ENCODE measurements around the gene USP34. TPM values are rescaled to one million over a fixed set of nuclear protein-coding genes. Genes with fewer than 3 reads are reported as not detected.

The USP34 gene
- total and polyA plus RNA-seq, 2 of the 4 experiments (the other 2 are of a cell fraction), result 34.7 to 128 TPM

- H3K18ac ChIP-seq (ENCODE audit: low read depth, low read length), result no peak overlapping the region
- no peak overlapping the region for H2BK120ac ChIP-seq (ENCODE audit: low read depth, low read length)
- BruUV-seq (replicated peaks), result no TSS peak
- H3K9me1 ChIP-seq (ENCODE audit: insufficient read depth, low read length), result no peaks in the 10 kb centered on the region
- H3K23ac ChIP-seq (ENCODE audit: low read depth, low read length), result no peak overlapping the region
- ChIA-PET POLR2A (ENCODE audit: unreplicated experiment) (no interaction called here), CTCF (interaction anchor here (0.5 kb wide), 1 partner anchor 59 kb away, joined by 5 read pairs; no protein-coding TSS in a partner anchor)
- H4K5ac ChIP-seq (ENCODE audit: low read depth, low read length), result no peak overlapping the region
- no peaks in the 10 kb centered on the region for H3K27me3 ChIP-seq (ENCODE audit: control insufficient read depth, insufficient read depth, low read length)
- no peak overlapping the region for H4K91ac ChIP-seq (ENCODE audit: insufficient read depth, low read depth, low read length)
- H3K4ac ChIP-seq (ENCODE audit: low read depth, low read length), result no peak overlapping the region
- H3K9me3 ChIP-seq (ENCODE audit: control insufficient read depth, insufficient read depth, low read length), result no peaks in the 10 kb centered on the region
- H3K4me3 ChIP-seq (ENCODE audit: insufficient read depth, low read depth, low read length), result no peak overlapping the region
- no peak overlapping the region for H2AFZ ChIP-seq (replicated peaks; ENCODE audit: low read length, poor library complexity)
- peaks cover 9% of the 10 kb centered on the region for H3K36me3 ChIP-seq (ENCODE audit: control insufficient read depth, insufficient read depth, low read length)
- no peak for DNase-seq
- 90 to 100% methylated on average over 3 of the region's 12 CpGs for WGBS, 2 experiments (ENCODE audit: extremely low coverage in 2 of 2, insufficient read length in 1 of 2)
- H2AK9ac ChIP-seq (replicated peaks; ENCODE audit: low read depth, low read length, poor library complexity), result no peak overlapping the region
- dilution Hi-C loops (cut with HindIII; ENCODE audit: low sequenced_read_pairs, unreplicated experiment), result no loop called here
- peaks cover 11 to 28% of the 10 kb centered on the region in 2 experiments for H3K79me1 ChIP-seq (ENCODE audit: low read depth in 1 of 2, low read length in 2 of 2)
- no peak overlapping the region for H3K56ac ChIP-seq (ENCODE audit: extremely low read depth, insufficient read depth, low read length)
- intact Hi-C loops (cut with micrococcal nuclease), result no loop called here
- H3K27ac ChIP-seq (ENCODE audit: insufficient read depth, low read length), result no peak overlapping the region
- no peak overlapping the region for H2BK5ac ChIP-seq (ENCODE audit: low read depth, low read length, poor library complexity, severe bottlenecking)
- H3K4me1 ChIP-seq (ENCODE audit: control insufficient read depth, insufficient read depth, low read length), result no peaks in the 10 kb centered on the region
- no peak for ATAC-seq (ENCODE audit: low read depth)
- H3K9ac ChIP-seq (ENCODE audit: low read depth, low read length), result no peak overlapping the region
- H2BK15ac ChIP-seq (ENCODE audit: low read depth, low read length), result no peak overlapping the region
- in situ Hi-C loops (cut with MboI; ENCODE audit: low sequenced_read_pairs), result no loop called here
- H4K8ac ChIP-seq (ENCODE audit: low read depth in 2 of 2, low read length in 2 of 2), result no peak overlapping the region
- H2BK20ac ChIP-seq (ENCODE audit: low read depth, low read length), result no peak overlapping the region
- TF ChIP-seq CEBPB (IDR thresholded peaks at IDR 0.05; ENCODE audit: low read depth, low read length) (no peak), FOS (IDR thresholded peaks at IDR 0.05; ENCODE audit: low read depth, low read length) (no peak), RFX5 (IDR thresholded peaks at IDR 0.05; ENCODE audit: low read depth, low read length) (no peak), NFE2L2 (IDR thresholded peaks at IDR 0.05; ENCODE audit: low read depth, low read length) (no peak), RCOR1 (IDR thresholded peaks at IDR 0.05; ENCODE audit: insufficient replicate concordance, low read length) (no peak), BHLHE40 (IDR thresholded peaks at IDR 0.05; ENCODE audit: low read depth, low read length) (no peak), RAD21 (IDR thresholded peaks at IDR 0.05; ENCODE audit: low read length) (no peak), MAFK (IDR thresholded peaks at IDR 0.05; ENCODE audit: low read depth, low read length) (no peak)
- TF ChIP-seq, protein P1, sequence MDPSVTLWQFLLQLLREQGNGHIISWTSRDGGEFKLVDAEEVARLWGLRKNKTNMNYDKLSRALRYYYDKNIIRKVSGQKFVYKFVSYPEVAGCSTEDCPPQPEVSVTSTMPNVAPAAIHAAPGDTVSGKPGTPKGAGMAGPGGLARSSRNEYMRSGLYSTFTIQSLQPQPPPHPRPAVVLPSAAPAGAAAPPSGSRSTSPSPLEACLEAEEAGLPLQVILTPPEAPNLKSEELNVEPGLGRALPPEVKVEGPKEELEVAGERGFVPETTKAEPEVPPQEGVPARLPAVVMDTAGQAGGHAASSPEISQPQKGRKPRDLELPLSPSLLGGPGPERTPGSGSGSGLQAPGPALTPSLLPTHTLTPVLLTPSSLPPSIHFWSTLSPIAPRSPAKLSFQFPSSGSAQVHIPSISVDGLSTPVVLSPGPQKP (IDR thresholded peaks at IDR 0.05; ENCODE audit: borderline replicate concordance, low read depth, low read length), result no peak
- no peak overlapping the region for H3K4me2 ChIP-seq (ENCODE audit: low read depth, low read length)
- H2AK5ac ChIP-seq (ENCODE audit: low read depth, low read length), result no peak overlapping the region
- H3K14ac ChIP-seq (replicated peaks; ENCODE audit: low read depth, low read length), result no peak overlapping the region
- no peaks in the 10 kb centered on the region for H4K20me1 ChIP-seq (ENCODE audit: insufficient read depth, low read length)
Measured at GRCh38 chr2:61398413-61398812, 72.5 kb downstream of the USP34 start.

Data from IMR-90 (cell line).